HG03135 (cell line): ENCODE measurements around the gene SLC17A9.

Source experiments
- ATAC-seq: cut with Tn5 transposase; IDR thresholded peaks from one replicate; pipeline ENCODE4 v1.9.1; 2021; ENCODE audit warnings: mild to moderate bottlenecking, moderate library complexity; ENCODE audit not compliant: unreplicated experiment

The SLC17A9 gene

DNA sequence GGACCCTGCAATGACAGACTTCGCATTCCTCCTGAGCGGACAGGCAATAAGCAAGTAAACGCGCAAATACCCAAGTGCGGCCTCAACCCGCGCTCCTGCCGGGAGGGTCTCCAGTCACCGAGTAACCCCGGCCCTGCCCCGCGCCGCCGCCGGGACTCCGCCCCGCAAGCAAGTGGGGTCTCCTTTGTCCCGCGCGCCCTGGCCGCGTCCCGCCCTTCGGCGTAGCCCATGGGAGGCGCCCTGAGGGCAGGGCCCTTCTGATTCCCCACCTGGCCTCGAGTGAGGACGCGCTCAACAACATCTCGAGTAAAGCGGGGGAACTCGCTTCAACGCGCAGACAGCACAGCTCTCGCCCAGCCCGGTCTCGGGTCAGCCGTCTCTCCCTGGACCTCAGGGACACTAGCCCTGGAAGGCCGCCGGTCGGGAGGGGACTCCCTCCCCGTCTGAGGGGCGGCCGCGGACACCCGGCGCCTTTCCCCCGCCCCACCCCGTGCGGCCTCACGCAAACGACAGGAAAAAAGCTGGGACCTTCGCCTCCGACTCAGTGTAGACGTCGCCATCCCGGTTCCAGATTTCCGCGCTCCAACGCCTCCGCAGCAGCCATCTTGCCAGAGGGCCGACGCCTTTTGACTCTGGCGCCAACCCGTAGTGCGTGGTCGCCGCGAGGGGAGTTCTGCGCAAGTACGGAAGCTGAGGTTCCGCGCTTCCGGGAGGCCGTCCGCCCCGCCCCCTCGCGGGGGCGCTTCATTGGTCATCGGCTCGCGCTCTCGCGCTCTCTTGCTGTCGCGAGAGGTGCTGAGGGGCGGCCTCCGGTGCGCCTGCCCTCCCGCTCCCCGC is 15.0 kb upstream of the SLC17A9 start:
- ATAC-seq, result peak; percentile 76

DNA sequence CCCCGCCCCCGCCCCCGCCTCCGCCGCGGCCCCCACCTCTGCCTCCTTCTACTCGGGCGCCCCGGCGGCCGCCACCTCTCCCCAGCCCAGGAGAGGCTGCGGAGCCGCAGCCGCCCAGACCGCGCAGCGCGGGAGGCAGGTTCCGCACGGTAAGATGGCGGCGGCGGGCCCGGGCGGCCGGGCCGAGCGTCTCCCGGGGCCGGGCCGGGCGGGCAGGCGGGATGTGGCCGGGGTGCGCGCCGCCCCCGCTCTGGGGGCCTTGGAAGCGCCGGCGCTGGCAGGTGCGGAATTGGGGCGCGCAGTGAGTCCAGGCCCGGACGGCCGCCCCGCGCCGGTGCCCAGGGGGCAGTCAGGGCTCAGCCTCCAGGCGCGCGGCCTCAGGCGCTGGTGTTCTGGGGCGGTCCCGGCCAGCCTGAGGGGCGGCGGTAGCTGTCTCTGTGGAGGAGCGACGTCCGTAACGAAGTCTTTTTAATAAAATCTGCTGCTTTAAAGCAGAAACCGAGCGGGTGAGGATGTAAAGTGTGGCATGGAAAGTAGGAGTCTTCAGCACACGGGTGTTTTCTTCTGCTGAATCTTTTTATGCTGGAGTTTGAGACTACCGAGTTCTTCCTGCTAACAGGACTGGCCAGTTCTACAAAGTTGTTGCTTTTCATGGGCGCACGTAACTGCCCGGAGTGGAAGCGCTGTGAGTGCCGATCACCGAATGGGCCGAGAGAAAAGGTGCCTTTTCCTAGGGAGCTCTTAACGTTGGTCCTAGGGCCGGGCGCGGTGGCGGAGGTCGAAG is 14.2 kb upstream of the SLC17A9 start, which contains the start of gene GID8:
Gene GID8 (plus strand): TSS at position 43 of the 784 bp plus-strand sequence. CDS start 3,356 bp downstream, outside the sequence.
- peak; percentile 38 for ATAC-seq

DNA sequence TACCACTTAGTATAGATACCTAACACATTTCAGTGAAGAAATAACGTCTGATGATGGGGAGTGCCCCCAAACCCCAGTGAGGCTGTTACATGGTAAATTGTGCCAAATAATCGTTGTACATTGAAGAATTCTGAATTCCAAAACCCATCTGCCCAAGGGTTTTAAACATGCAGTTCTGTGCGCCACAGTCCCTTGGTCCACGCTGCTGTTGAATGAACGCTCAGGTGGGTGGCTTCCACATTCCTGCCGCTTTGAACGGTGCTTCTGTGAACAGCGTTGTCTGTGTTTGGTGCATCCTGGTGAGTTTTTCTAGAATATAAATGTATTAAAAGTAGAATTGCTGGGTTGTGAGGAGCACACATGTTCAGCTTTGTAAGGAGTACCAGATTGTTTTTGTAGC is 11.6 kb upstream of the SLC17A9 start:
- ATAC-seq, result no peak

- ATAC-seq, result no peak
Observed at GRCh38 chr20:62941792-62942191, 10.7 kb upstream of the SLC17A9 start.

DNA sequence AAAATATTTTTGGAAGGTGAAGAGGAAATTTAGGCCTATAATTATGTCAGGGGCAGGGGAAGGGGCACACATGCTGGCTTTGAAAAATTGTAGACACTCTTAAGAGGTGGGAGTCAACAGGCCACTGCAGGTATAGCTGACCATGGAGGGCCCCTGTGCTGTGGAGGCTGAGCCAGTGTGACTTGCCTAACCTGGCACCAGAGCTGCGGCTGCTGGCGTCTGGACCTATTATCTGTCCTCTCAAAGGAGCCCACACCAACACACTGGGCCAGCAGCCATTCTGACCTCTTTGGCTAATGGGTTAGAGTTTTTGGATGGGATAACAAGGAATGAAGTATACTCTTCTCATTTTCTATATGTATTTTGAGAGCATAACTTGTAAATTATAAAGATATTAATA is 10.1 kb upstream of the SLC17A9 start:
- ATAC-seq, result no peak

- no peak for ATAC-seq
Observed at GRCh38 chr20:62943396-62943795, 9.1 kb upstream of the SLC17A9 start.

DNA sequence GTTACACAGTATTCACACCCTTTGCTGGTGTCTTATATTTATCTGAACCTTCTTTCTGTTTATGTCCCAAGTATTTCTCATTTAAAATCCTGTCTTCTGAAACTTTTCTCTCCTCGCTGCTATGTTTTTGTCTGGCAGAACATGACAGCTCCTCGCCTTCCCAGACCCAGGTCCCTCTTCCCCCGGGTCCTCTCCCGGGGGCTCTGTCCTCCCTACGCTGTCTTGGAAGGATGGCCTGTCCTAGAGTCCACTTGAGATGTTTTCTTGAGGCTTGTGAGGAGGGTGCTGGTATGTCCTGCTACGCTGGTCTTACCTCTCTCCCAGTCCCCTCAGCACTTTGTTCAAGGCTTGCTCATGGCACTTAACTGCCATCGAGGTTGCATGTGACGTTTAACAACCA is 8.3 kb upstream of the SLC17A9 start:
- no peak for ATAC-seq

DNA sequence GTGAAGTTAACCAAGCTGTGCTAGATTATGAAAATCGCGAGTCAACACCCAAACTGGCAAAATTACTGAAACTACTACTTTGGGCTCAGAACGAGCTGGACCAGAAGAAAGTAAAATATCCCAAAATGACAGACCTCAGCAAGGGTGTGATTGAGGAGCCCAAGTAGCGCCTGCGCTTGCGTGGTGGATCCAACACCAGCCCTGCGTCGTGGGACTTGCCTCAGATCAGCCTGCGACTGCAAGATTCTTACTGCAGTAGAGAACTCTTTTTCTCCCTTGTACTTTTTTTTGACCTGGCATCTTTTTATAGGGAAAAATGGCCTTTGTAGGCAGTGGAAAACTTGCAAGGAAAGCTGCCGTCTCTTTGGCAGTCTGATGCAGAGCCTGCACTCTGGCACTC is 7.8 kb upstream of the SLC17A9 start:
- no peak for ATAC-seq

DNA sequence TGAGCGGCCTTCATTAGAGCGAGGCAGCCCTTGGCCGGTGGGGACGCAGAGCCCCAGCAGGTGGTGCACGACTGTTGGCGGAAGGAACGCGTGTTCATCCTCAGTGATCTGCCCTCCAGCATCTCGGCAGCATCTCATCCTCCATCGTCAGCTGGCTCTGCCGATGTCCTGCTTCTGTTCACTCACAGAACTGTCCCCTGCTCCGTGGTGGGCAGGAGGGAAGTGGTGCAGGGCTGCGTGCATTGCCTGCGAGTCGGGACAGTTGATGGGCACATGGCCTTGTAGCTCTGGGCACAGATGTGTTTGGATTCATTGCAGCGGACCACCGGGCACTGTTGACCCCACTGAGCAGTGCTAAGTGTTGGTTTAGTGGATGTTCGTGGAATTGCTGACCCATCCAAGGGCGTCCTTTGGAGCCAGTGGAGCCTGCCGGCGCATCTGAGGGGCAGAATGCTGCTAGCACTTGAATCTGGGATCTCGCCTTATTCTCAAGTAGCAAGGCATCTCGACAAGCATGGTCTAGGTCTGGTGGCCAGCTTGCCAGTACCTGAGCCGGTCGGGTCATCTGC is 6.7 kb upstream of the SLC17A9 start:
- ATAC-seq, result no peak

- ATAC-seq, result no peak
Observed at GRCh38 chr20:62946918-62947317, 5.6 kb upstream of the SLC17A9 start.

DNA sequence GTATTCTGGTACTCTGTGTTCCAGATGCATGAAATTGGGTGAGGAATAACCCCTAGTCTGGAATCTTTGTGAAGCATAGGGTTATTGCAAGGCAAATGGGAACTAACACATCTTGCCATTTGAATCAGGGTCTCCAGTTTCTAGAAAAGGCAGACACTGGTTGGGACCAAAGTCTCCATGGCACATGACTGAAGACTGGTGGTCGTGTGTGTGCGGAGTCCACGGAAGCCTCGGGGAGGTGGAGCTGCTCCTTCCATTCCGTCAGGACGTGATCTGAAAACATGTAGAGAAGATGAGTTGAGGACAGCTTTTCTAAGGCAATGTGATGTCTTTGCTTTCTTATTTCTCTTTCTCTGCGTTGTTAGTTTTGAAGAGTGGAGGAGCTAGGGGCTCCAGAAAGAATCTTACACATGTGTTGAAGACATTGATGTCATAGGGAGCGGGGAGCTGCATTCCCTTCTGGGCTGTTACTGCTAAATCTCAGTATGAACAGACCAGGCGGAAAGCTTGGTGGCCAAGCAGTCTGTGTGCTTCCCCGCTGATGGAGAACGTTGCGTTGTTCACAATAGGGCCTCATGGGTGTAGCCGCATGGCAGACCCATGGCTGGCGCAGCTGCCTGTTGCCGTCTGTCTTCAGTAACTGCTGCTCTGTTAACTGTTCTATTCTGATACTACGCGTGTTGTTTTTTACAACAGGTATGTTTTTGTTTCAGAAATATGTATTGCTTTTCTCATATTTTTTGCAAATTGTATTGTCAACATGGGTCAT is 4.8 kb upstream of the SLC17A9 start:
- ATAC-seq, result no peak

DNA sequence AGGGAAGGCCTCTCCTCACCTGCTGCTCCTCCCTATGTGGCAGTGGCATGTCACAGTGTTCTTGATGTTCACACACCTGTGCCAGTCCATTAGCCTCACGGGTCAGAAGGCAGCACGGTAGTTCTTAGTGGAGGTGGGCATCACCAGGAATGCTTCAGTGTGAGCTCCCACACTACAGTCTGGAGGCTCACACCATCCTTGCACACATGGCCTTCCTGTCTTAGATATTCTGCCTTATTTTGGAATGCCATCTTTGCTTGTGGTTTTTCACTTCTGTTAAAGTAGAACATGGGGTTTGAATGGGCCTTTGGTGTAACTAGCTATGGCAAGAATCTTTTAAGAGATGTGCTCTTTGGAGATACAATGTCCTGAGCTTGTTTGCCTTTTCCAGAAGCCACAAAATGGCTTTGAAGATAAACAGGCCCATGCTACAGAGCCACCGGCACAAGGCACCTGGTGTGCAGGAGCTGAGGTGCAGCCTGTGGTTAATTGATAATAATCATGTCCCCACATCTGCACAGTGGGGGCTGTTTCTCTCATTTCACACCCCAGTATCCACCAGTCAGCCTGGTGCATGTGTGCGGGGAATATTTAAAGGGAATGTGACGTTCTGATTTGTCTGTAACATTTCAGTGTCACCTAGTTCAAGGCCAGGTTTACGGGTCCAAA is 3.2 kb upstream of the SLC17A9 start:
- ATAC-seq, result no peak

DNA sequence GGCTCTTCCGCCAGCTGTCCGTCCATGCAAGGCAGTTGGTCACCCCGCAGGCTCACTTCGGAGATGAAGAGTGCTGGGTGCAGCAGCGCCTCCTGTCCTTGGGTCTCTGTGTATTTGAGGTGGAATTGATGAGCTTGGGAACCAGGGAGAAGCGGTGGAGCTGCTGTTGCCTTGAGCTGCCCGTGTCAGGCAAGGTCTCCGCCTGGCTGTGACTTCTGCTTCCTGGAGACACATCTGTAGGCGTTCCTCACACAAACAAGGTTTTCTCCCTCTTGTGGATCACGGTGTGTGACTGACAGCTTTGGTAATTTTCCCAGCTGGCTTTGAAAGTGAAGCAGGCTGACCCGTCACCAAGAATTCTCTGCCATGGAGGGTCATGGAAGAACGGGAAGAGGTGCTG is 2.5 kb upstream of the SLC17A9 start:
- no peak for ATAC-seq

DNA sequence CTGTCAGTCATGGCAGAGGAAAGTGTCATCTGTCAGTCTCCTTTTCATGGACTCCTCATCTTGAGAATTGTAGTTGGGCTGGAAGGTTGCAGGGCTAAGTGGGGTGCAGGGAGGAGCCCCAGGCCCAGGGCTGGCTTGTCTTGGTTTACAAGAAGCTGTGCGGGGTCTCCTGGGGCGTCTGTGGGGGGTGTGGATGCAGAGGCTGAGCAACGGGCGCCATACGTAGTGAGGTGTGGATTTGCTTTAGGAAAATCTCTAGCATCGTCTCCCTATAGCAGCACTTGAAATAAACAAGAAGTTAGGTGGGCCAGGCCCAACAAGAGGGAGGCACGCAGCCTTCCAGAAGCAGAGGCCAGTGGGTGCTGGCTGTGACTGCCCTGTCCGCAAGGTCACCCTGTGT is 1.8 kb upstream of the SLC17A9 start:
- no peak for ATAC-seq

DNA sequence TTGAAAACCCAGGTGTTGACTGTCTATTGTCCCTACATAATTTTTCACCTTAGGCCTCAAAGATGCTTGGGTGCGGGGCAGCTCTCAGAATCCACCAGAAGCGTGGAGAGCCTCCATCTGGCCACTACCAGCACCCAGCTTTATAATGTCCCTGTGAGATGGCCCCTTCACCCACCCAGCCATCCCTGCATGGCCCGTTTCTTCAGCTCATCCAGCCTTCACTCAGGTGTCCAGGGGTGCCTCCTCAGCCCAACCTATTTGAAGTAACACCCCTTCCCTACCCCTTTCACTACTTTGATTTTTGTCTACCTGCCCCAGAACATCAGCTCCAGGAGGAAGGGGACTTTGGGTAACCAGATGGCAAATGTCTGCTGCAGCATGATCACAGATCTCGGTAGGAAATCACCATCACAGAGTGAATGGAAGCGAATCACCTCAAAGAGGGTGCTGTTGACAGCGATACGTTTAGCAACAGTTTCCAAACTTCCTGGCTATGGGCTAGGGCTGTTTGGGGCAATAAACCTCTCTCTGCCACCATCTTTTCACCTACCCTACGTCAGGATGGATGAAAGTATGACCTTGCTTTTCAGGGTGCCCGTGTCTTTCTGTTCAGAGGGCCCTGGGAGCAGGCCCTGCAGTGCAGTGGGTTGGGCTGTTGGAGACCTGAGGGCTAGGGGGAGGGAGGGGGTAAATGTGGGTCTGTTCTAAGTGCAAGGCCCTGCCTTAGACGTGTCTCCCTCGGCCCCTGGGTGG is 1.2 kb upstream of the SLC17A9 start:
- no peak for ATAC-seq

DNA sequence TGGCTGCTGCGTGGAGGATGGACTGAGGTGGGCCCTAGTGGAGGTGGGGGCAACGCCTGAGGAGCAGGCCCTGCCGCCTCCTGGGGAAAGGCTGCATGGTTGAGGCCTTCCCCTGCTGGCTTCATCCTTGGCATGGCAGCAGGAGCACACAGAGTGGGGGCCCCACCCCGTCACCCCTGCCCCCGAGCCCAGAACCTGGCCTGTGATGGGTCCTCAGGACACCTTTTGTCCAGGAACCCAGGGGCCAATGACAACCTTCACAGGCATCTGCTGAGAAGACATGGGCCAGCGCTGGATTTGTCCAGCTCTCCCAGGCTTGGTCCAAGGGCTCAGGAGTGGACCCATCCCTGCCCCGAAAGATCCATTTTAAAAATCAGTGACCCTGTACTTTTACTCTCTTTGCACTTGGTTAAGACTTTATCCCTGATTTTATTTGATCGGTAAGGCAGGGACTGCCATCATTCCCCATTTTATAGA is 575 bp upstream of the SLC17A9 start:
- ATAC-seq, result no peak

DNA sequence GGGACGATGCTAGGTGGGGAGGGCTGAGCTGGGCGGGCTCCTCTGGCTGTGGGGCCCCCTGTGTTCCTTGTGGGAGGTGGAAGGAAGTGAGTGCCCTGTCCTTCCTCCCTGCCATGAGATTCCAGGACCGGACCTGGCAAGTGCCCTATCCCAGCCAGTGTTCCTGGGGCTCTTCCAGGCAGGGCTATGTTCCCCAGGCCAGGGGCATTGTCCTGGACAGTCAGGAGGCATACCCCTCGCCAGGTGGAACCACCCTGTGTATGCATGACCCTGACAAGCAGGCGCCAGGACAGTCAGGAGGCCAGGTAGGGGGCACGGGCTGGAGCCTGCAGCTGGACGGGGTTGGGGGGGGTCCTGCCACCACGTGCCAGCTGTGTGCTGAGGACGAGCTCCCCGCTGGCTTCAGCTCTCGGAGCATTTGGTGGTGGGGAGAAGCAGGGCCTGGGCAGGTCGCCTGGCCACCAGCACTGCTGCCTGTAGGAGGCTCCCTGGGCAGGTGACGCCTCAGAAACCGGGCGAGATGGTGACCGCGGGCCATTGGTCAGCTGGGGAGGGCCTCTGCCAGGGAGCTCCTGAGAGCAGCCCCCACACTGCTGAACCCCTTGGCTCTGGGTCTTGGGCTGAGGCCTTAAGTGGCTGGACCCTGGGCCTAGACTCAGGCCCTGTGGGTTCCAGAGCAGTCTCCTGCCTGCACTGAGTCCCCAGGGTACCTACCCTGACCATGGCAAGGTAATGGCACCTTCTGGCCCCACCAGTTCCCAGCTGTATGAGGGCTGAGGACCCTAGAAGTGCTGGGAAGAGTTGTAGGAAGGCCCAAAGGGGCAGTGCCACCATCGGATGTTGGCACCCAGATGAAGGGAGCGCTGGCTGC is 694 bp downstream of the SLC17A9 start:
- ATAC-seq, result no peak

DNA sequence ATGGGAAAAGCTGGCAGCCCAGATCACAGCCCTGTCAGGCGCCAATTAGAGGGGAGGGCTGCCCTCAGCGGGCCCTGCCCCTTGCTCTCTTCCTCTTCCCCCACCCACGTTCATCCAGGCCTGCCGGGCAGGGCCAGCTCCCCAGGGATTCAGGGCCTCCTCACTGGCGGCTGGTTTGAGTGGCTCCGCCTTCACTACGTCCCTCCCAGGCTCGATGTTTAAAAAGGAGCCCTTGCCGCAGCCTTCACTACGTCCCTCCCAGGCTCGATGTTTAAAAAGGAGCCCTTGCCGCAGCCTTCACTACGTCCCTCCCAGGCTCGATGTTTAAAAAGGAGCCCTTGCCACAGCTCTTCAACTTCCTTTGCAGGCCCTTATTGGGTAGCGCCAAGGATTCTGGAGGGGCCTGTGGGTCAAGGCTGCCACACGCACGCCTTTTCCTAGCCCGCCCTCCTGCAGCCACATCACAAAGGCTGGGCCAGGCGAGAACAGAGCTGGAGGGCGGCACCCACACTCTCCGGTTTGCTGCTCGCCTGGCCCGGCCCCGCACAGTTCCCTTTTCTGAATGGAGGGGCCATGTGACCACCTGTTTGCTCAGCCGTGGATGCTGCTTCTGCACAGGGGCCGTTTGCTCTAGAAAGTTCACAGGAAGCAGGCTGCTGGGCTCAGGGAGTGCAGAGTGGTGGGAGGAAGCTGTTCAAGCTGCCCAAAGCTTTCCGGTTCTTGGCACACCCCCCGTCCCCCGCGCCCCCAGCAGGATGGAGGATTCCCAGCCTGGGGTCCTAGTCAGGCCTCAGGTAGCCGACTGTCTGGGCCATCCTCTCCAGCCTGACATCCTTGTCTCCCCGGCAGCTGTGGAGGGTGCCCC is 1.6 kb downstream of the SLC17A9 start:
- peak; percentile 69 for ATAC-seq
